ENCODE data around the gene ADAD2. TPM values are rescaled to one million over a fixed set of nuclear protein-coding genes. Genes with fewer than 3 reads are reported as not detected.

ADAD2 gene
- total and polyA plus RNA-seq, 2 of the 4 experiments (the other 2 are of a cell fraction), result not detected

DNA sequence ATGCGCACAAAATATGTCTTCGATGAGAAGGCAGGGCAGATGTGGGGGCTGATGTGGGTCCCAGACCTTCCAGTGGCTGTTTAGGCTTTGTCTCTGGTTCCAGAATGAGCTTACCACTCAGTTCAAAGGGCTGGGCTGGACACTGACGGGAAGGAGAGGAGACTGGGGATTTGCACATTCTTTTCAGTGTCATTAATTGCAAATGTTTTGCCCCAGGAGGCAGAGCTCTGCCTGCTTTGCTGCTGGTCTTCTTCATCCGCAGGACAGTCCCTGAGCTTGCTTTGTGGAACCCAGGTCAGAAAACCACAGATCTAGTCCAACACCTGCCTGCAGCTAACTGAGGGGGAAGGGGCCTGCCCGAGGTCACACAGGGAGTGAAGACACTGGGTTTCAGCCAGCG lies 28.0 kb downstream of the ADAD2 start:
- intact Hi-C loops (cut with micrococcal nuclease), result no loop called here
- no peaks in the 10 kb centered on the region for H3K79me1 ChIP-seq (ENCODE audit: low read depth in 1 of 2, low read length in 2 of 2)
- ChIA-PET CTCF (no interaction called here), POLR2A (ENCODE audit: unreplicated experiment) (interaction anchor here (0.6 kb wide), 1 partner anchor 168 kb away, joined by 3 read pairs; no protein-coding TSS in a partner anchor)
- dilution Hi-C loops (cut with HindIII; ENCODE audit: low sequenced_read_pairs, unreplicated experiment), result no loop called here
- no peak overlapping the region for H4K5ac ChIP-seq (ENCODE audit: low read depth, low read length)
- no peak overlapping the region for H3K4me3 ChIP-seq (ENCODE audit: insufficient read depth, low read depth, low read length)
- no peaks in the 10 kb centered on the region for H3K36me3 ChIP-seq (ENCODE audit: control insufficient read depth, insufficient read depth, low read length)
- peaks cover 33% of the 10 kb centered on the region for H3K27me3 ChIP-seq (ENCODE audit: control insufficient read depth, insufficient read depth, low read length)
- no peak overlapping the region for H3K9ac ChIP-seq (ENCODE audit: low read depth, low read length)
- H4K91ac ChIP-seq (ENCODE audit: insufficient read depth, low read depth, low read length), result no peak overlapping the region
- no peak overlapping the region for H3K18ac ChIP-seq (ENCODE audit: low read depth, low read length)
- TF ChIP-seq, protein P1, sequence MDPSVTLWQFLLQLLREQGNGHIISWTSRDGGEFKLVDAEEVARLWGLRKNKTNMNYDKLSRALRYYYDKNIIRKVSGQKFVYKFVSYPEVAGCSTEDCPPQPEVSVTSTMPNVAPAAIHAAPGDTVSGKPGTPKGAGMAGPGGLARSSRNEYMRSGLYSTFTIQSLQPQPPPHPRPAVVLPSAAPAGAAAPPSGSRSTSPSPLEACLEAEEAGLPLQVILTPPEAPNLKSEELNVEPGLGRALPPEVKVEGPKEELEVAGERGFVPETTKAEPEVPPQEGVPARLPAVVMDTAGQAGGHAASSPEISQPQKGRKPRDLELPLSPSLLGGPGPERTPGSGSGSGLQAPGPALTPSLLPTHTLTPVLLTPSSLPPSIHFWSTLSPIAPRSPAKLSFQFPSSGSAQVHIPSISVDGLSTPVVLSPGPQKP (IDR thresholded peaks at IDR 0.05; ENCODE audit: borderline replicate concordance, low read depth, low read length), result no peak
- TF ChIP-seq CHD1 (IDR thresholded peaks at IDR 0.05; ENCODE audit: low read depth, low read length), result no peak
- TF ChIP-seq CEBPB (IDR thresholded peaks at IDR 0.05; ENCODE audit: low read depth, low read length), result no peak
- TF ChIP-seq RFX5 (IDR thresholded peaks at IDR 0.05; ENCODE audit: low read depth, low read length), result no peak
- TF ChIP-seq MXI1 (IDR thresholded peaks at IDR 0.05; ENCODE audit: borderline replicate concordance, low read depth, low read length), result no peak
- TF ChIP-seq FOS (IDR thresholded peaks at IDR 0.05; ENCODE audit: low read depth, low read length), result no peak
- TF ChIP-seq RCOR1 (IDR thresholded peaks at IDR 0.05; ENCODE audit: insufficient replicate concordance, low read length), result no peak
- TF ChIP-seq, protein P2, sequence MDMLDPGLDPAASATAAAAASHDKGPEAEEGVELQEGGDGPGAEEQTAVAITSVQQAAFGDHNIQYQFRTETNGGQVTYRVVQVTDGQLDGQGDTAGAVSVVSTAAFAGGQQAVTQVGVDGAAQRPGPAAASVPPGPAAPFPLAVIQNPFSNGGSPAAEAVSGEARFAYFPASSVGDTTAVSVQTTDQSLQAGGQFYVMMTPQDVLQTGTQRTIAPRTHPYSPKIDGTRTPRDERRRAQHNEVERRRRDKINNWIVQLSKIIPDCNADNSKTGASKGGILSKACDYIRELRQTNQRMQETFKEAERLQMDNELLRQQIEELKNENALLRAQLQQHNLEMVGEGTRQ (IDR thresholded peaks at IDR 0.05; ENCODE audit: low read depth, low read length), result no peak
- TF ChIP-seq BHLHE40 (IDR thresholded peaks at IDR 0.05; ENCODE audit: low read depth, low read length), result no peak
- no peak for TF ChIP-seq SMC3 (IDR thresholded peaks at IDR 0.05; ENCODE audit: low read depth, low read length)
- TF ChIP-seq, protein P3, sequence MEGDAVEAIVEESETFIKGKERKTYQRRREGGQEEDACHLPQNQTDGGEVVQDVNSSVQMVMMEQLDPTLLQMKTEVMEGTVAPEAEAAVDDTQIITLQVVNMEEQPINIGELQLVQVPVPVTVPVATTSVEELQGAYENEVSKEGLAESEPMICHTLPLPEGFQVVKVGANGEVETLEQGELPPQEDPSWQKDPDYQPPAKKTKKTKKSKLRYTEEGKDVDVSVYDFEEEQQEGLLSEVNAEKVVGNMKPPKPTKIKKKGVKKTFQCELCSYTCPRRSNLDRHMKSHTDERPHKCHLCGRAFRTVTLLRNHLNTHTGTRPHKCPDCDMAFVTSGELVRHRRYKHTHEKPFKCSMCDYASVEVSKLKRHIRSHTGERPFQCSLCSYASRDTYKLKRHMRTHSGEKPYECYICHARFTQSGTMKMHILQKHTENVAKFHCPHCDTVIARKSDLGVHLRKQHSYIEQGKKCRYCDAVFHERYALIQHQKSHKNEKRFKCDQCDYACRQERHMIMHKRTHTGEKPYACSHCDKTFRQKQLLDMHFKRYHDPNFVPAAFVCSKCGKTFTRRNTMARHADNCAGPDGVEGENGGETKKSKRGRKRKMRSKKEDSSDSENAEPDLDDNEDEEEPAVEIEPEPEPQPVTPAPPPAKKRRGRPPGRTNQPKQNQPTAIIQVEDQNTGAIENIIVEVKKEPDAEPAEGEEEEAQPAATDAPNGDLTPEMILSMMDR (conservative IDR thresholded peaks at IDR 0.05; ENCODE audit: low read depth, low read length), result no peak
- TF ChIP-seq POLR2A (IDR thresholded peaks at IDR 0.05; ENCODE audit: low read depth, low read length), result no peak
- TF ChIP-seq MAZ (IDR thresholded peaks at IDR 0.05; ENCODE audit: borderline replicate concordance, low read depth, low read length), result no peak
- H4K20me1 ChIP-seq (ENCODE audit: insufficient read depth, low read length), result no peaks in the 10 kb centered on the region
- no peaks in the 10 kb centered on the region for H3K9me3 ChIP-seq (ENCODE audit: control insufficient read depth, insufficient read depth, low read length)
- H2AFZ ChIP-seq (replicated peaks; ENCODE audit: low read length, poor library complexity), result no peak overlapping the region
- no peak overlapping the region for H2AK9ac ChIP-seq (replicated peaks; ENCODE audit: low read depth, low read length, poor library complexity)
- 72% methylated on average over 3 of the region's 6 CpGs; no CpG with 5 or more reads in 1 of the 2 experiments for WGBS, 2 experiments (ENCODE audit: extremely low coverage in 2 of 2, insufficient read length in 1 of 2)
- no peak overlapping the region for H2BK120ac ChIP-seq (ENCODE audit: low read depth, low read length)
- H3K56ac ChIP-seq (ENCODE audit: extremely low read depth, insufficient read depth, low read length), result no peak overlapping the region
- H3K9me1 ChIP-seq (ENCODE audit: insufficient read depth, low read length), result 0 out of 2 replicates have a peak, but pooled peaks cover 2% of the 10 kb centered on the region
- H3K4ac ChIP-seq (ENCODE audit: low read depth, low read length), result no peak overlapping the region
- H3K4me1 ChIP-seq (ENCODE audit: control insufficient read depth, insufficient read depth, low read length), result peaks cover 1% of the 10 kb centered on the region; the same call in 1 of the 2 replicates
- no peak overlapping the region for H4K8ac ChIP-seq (ENCODE audit: low read depth in 2 of 2, low read length in 2 of 2)
- in situ Hi-C loops (cut with MboI; ENCODE audit: low sequenced_read_pairs), result no loop called here
- H3K14ac ChIP-seq (replicated peaks; ENCODE audit: low read depth, low read length), result no peak overlapping the region
- H3K23ac ChIP-seq (ENCODE audit: low read depth, low read length), result no peak overlapping the region
- H2AK5ac ChIP-seq (ENCODE audit: low read depth, low read length), result no peak overlapping the region
- no peak for DNase-seq
- H2BK5ac ChIP-seq (ENCODE audit: low read depth, low read length, poor library complexity, severe bottlenecking), result no peak overlapping the region
- no peak overlapping the region for H2BK20ac ChIP-seq (ENCODE audit: low read depth, low read length)
- BruUV-seq (replicated peaks), result no TSS peak
- no peak overlapping the region for H3K4me2 ChIP-seq (ENCODE audit: low read depth, low read length)
- ATAC-seq (ENCODE audit: low read depth), result no peak
- no peak overlapping the region for H3K27ac ChIP-seq (ENCODE audit: insufficient read depth, low read length)
- no peak overlapping the region for H2BK15ac ChIP-seq (ENCODE audit: low read depth, low read length)

Measured in IMR-90 (cell line).